ENCODE results near the gene DSC3. TPM values are rescaled to one million over a fixed set of nuclear protein-coding genes. Genes with fewer than 3 reads are reported as not detected.

DSC3 gene
- total RNA-seq, 1 experiment from 2014 or later, result 0.61 TPM

DNA sequence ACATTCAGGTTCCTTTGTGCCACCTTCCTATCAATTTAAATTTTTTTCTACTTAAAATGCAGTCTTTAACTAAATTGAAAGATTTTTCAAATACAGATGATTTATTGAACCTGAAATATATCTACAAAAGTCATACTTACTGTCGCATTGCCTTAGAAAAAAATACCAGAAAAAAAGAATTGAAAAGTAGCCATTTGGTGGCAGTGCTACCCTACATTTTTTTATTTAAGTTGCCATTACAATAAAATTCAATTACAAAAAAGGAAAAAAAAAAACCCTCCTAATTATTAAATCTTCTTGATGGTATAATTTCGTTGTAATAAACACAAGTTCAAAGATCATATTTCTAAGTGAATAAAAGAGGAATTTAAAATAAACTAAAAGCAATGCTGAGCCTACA, 43.4 kb downstream of the DSC3 start:
- Histone ChIP-seq H3K14ac (ENCODE audit: insufficient read depth, low read length) (no peak overlapping the region), H3K23me2 (ENCODE audit: insufficient read length, low read depth, low read length, poor library complexity, severe bottlenecking) (no peaks in the 10 kb centered on the region), H2BK120ac (ENCODE audit: low read depth, low read length, poor library complexity, severe bottlenecking) (no peak overlapping the region), H2AK5ac (ENCODE audit: insufficient read length, low read length) (no peak overlapping the region), H3K4me1 (ENCODE audit: insufficient read depth, low read length) (peaks cover 2% of the 10 kb centered on the region; the same call in 1 of the 2 replicates), H3K79me2 (ENCODE audit: insufficient read depth, low read length) (no peaks in the 10 kb centered on the region), H3K56ac (ENCODE audit: insufficient read length, low read depth, low read length) (no peak overlapping the region), H4K8ac (replicated peaks; ENCODE audit: insufficient read length, low read depth, low read length) (no peak overlapping the region), H2AFZ (ENCODE audit: low read length) (no peak overlapping the region), H3K27ac (ENCODE audit: insufficient read length, low read depth, low read length) (no peak overlapping the region), H3K9me3 (ENCODE audit: control insufficient read depth, low read depth, low read length) (no peaks in the 10 kb centered on the region), H3K27me3 (ENCODE audit: insufficient read depth, low read length) (no peaks in the 10 kb centered on the region), H3K4ac (ENCODE audit: low read depth, low read length) (no peak overlapping the region), H3K9ac (ENCODE audit: extremely low read depth, insufficient read length, low read length) (no peak overlapping the region), H3K23ac (ENCODE audit: insufficient read length, low read depth, low read length) (no peak overlapping the region), H2BK12ac (ENCODE audit: insufficient read length, low read depth, low read length) (no peak overlapping the region), H3K79me1 (ENCODE audit: insufficient read depth, low read depth, low read length, poor library complexity, severe bottlenecking) (no peaks in the 10 kb centered on the region), H4K5ac (ENCODE audit: insufficient read length, low read depth, low read length) (no peak overlapping the region), H2BK5ac (ENCODE audit: insufficient read length, low read length) (no peak overlapping the region), H3T11ph (ENCODE audit: low read length) (no peak overlapping the region), H3K18ac (ENCODE audit: insufficient read length, low read depth, low read length) (no peak overlapping the region), H2BK15ac (ENCODE audit: low read depth, low read length) (no peak overlapping the region), H2BK20ac (ENCODE audit: low read depth, low read length, poor library complexity, severe bottlenecking) (no peak overlapping the region), H3K4me2 (ENCODE audit: insufficient read depth, insufficient read length, low read length) (no peak overlapping the region), H4K91ac (ENCODE audit: insufficient read length, low read depth, low read length) (no peak overlapping the region), H4K20me1 (ENCODE audit: control insufficient read depth, insufficient read depth, insufficient read length) (no peaks in the 10 kb centered on the region)
- Mint-ChIP-seq H3K27ac (no peak overlapping the region), H3K4me3 (no peak overlapping the region), H3K27me3 (ENCODE audit: low read depth) (peaks cover 2% of the 10 kb centered on the region; the same call in 1 of the 2 replicates), H3K36me3 (ENCODE audit: insufficient read depth in 1 of 3, low read depth in 3 of 3) (no peaks in the 10 kb centered on the region; a peak in 1 of 7 replicates), H3K9me3 (no peaks in the 10 kb centered on the region), H3K4me1 (peaks cover 33 to 34% of the 10 kb centered on the region in 2 experiments)
- no peak for DNase-seq
- no CpG with 5 or more reads among the region's 2 CpGs for WGBS (ENCODE audit: extremely low coverage, insufficient read length, low lambda C conversion rate)
- TF ChIP-seq, protein P1, sequence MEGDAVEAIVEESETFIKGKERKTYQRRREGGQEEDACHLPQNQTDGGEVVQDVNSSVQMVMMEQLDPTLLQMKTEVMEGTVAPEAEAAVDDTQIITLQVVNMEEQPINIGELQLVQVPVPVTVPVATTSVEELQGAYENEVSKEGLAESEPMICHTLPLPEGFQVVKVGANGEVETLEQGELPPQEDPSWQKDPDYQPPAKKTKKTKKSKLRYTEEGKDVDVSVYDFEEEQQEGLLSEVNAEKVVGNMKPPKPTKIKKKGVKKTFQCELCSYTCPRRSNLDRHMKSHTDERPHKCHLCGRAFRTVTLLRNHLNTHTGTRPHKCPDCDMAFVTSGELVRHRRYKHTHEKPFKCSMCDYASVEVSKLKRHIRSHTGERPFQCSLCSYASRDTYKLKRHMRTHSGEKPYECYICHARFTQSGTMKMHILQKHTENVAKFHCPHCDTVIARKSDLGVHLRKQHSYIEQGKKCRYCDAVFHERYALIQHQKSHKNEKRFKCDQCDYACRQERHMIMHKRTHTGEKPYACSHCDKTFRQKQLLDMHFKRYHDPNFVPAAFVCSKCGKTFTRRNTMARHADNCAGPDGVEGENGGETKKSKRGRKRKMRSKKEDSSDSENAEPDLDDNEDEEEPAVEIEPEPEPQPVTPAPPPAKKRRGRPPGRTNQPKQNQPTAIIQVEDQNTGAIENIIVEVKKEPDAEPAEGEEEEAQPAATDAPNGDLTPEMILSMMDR (conservative IDR thresholded peaks at IDR 0.05), result no peak; the same call in 2 of the 3 replicates

All from H9 (cell line).